HCEC 1CT (cell line): ENCODE results near the gene NPBWR2.

ENCODE experiments used
- DNase-seq: peaks from one replicate; pipeline ENCODE4 v3.0.0-alpha.2; 2017

NPBWR2 gene

DNA sequence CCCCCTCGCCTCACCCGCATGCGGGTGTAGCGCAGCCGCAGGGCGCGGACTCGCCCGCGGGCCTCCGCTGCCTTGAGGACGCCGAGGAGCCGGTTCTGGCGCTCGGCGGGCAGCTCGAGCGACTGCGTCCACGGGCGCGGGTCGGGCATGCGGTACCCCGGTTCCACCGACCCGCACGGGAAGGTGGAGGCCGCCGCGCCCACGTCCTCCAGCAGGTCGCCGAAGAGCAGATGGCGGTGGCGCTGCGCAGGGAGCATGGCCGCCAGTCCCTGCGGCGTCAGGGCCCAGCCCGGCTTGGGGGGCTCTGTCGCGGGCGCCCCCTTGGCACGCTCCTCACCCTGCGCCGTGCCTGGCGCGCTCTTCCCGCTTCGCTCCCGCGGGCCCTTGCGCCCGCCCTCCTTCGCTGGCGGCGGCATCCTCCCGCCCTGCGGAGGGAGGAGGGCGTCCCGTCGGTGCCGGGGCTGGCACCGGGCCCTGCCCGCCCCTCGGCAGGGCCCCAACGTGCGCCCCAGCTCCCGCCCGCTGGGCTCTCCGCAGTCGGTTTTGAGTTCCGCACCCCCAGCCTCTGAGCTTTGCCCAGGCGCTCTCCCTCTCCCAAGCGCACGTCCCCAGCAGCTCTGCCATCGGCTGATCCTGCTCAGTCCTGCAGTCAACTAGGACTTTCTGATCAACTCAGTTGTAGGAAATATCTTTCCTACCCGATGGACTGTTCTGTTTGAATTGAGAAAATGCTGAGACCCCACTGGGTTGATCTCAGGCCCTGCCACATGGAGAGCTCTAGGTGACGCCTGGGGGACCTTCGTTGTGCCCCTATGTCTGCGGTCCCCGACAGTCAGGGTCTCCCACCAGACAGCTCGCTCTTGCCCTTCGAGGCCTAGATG is 23.3 kb downstream of the NPBWR2 start, which contains the start of gene LKAAEAR1:
LKAAEAR1 (minus strand) TSS at position 595 of the 881 bp plus-strand sequence; CDS start at position 416, 179 bp downstream.
- no peak for DNase-seq

DNA sequence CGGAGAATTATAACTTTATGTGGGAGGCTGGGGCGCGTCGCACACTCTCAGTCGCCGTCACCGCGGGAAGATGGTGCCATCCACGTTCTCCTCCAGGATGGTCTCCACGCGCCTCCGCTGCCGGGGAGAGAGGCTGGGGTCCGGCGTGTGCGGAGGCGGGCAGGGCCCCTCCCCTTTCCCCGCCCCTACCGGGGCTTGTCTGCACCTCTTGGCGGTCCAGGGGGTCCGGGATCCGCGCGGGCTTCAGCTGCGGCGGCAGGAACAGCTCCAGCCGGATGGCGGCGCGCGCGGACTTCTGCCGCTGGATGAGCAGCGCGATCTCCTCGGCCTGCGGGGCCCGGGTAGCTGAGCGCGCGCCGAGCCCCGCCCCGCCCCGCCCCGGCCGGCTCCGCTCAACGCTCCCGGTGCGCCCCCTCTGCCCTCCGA is 24.0 kb downstream of the NPBWR2 start:
- peak; percentile 47 for DNase-seq

DNA sequence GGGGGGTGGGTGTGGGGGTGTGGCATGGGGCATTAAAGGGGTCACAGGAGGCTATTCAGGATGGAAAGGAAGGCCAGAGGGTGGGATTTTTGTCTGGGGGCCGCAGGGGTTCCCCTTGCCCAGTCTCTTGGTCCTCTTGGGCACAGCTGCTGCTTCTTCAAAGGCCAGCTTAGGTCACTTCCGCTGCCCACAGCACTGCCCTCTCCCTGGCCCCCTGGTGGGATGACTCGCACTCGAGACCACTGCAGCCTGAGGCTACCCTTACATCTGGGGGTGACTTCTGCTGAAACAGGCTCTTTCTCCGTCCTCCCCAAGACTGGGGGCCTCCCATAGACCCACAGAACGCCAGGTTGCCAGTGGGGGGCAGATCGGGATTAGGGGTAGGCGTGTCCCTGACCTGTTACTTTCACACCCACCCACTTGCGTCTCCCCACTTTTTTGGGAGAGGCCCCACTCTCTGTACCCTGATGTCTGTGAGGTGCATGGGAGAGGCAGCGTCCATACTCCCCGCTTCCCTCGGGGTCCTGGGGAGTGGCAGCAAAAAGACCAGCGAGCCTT is 24.5 kb downstream of the NPBWR2 start:
- no peak for DNase-seq

DNA sequence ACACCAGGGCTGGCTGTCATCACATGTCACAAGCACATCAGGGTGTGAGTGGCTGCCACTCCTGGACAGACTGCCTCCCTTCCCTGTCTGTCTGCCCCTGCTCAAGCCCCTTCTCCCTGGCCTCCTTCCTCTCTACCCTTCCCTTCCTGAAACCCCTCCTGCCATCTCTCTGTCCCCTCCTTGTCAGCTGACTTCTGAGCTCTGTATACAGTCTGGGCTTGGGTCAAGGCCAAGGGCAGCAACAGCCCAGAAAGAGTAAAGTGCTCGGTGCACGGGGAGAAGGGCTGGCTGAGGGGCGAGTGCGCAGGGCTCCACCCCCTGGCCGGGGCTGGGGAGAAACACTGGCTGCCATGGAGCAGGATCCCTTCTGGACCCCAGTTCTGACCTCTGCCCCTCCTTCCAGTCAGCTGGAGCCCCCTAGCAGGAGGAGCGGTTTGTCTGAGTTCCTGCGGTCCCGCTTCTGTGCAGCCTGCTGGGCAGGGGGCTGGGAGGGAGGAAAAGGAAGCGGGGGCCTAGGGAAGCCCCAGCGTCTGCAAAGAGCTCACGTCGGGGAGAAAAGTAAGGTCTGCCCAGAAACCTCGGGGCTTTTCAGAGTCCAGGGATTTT is 25.1 kb downstream of the NPBWR2 start:
- no peak for DNase-seq

DNA sequence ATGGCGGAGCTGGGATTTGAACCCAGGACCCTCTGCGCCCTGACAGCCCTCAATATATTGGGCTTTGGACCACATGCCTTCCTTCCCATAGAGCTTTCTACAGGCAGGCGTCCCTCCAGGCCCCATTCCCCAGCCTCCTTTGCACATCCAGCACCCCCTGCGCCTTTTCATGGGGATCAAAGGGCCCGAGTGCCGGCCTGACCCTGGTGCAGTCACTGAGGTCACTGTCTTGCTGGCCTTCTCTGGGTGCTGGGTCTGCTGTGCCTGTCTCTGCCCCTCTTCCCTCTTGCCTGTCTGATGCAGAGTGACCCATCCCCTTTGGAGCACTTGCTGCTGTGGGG is 25.8 kb downstream of the NPBWR2 start:
- no peak for DNase-seq

DNA sequence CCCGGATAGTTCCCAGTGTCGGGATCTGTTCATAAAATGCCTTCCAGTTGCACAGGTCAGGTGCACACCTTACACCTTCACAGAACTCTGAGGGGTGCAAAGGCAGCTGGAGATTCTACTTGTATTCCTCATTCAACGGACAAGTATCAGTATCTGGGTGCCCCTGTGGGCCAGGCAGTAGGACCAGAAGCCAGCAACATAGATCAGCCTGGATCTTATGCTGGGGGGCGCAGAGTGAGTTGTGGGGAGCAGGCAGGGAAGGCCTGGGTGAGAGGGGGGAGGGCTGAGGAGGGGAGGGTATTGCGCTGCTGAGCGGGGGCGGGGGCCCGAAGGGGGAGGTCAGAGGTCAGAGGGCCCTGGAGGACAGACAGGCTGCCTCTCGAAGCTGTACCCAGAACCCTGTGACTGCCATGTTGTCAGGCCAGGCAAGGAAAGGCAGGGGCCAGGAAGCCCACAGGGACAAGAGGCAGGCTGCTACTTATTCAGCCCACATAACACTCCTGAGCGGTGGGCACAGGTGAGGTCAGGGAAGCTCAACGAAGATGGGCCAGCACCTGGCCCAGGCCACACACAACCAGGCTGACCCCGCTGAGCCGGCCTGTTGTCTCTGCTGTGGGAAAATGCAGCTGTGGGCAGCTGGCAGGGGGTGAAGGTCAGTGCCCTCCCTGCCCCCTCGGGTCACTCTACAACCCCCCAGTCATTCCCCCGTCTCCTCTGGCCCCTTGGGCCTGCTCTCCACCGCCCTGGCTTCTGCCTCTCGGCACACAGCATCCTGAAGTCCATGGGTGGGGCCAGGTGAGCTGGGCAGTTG is 26.3 kb downstream of the NPBWR2 start:
- DNase-seq = no peak

DNA sequence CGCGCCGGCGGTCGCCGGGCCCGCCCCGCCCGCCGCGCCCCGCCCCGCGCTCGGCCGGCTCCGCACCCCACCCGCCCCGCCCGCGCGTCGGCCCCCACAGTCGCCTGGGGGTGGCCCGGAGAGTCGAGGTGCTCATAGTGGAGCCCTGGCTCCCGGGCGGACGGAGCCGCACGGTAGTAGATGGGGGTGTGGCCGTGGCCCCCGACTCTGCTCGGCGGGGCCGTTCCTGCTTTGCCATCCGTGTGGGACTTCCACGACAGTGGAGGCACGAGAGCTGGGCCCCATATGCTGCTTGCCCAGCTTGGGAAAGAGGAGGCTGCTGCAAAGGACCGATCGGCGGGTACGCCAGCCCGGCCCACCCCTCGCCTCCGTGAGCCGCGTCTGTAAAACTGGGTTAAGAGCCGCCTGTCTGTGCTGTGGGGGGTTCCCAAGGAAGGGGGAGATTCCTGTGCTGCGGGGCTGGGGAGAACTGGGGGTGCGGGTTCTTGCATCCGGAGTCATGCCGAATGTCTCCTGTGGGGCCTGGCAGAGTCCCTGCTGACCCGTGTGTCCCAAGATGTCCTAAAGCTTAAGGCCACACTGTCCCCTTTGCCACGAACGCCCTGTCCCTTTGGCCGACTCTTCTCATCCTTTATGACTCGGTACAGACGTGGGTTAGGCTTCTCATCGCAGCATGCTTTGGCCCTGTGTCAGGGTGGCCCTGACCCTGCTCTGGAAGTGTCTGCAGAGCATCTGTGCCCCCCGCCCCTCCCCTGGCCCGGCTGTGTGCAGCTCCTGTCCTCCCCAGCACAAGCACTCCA is 27.2 kb downstream of the NPBWR2 start, which contains the start of gene OPRL1:
OPRL1 (plus strand) TSS at position 70 of the 800 bp plus-strand sequence. CDS start 12,639 bp downstream, outside the sequence.
- peak; percentile 9 for DNase-seq

DNA sequence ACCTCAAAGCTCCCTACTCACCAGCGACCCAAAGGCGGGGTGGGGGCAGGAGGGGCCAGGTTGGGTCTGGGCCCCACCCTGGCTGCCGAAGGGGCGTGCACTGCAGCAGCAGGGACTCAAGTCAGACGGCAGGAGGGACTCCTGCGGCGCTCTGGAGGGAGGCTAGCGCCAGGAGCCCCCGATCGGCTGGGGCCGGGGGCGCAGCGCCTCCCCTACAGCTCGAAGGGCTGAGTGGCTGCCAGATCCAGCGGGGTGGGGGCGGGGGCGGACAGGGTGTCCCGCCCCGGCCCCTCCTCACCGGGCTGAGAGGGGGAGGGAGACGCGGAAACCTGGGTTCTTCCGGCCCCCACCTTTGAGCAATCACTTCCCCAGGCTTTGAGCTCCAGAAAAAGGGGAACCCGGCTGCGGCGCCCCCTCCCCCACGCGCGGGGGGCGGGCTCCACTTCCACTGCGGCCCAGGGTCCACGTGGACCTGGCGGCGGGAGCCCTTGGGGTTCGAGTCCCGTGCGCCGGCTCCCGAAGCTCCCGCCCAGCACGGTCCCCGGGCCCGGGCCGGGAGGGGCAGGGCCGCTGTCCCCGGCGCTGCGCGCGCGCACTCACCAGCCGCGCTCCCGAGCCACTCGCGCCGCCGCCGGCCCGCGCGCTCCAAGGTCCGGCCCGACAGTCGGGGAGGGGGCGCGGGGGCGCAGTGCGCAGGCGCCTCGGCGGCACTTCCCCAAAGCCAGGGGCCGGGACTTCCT is 27.9 kb downstream of the NPBWR2 start, which contains the start of gene RGS19:
RGS19 (minus strand) TSS at position 246 of the 740 bp plus-strand sequence. CDS start 2,632 bp downstream, outside the sequence.
- DNase-seq = peak; percentile 43

DNA sequence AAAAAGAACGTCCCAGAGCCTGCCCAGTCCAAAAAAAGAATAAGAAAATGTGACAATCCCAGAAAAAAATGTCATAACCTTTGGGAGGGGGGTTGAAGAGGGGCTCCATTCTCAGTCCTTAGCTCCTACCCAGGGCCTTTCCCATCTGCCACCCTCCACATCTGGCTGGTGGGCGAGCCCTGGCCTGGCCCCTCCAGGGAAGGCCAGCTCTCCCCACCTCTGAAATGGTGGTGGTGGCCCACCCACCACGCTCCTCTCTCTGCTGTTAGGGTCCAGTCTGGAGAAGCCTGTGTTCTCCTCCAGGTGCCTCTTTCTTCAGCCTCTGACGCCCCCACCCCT is 28.5 kb downstream of the NPBWR2 start:
- no peak for DNase-seq

DNA sequence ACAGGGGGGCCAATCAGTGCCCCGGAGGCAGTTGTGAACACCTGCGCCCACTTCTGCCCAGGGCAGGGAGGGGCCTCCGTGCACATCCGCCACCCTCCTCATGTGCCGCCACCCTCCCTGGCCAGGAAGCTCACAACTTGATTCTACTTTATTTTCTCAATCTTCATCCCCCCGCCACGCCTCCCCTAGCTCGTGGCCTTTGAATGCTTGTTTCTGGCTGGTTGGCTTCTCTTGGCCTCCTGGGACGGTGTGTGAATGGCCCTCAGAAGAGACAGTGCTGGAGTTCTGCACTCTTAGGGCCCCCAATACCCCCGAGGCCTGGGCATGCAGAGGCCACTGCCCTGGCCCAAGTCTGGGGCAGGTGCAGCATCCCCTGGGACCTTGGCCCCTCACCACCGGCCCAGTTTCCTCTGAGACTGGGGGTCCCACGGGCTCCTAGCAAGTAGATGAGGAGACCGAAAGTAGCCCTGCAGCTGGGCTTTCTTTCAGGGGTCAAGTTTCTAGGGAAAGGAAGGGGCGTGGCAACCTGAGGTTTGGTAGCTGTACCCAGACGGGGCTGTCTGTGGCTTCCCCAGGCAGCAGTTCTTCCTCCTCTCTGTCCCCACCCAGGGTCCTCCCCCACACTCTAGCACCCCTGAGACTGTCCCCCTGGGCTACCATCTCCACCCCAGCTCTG is 29.4 kb downstream of the NPBWR2 start:
- DNase-seq = no peak

DNA sequence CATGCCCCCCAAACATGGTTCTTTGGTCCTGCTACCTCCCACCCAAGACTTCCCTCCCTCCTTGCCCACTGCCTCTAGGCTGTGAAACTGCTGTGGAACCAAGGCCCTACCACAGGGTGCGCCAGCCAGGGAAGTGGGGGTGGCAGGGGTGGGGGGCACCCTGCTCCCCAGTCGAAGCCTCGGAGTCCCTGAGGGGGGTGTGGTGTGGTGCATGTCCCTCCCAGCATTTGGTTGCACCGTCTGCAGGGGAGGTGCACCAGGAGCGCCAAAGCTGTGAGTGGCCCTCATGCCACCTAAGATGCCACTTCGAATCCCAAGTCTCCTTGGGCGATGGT is 29.9 kb downstream of the NPBWR2 start:
- DNase-seq = no peak

DNA sequence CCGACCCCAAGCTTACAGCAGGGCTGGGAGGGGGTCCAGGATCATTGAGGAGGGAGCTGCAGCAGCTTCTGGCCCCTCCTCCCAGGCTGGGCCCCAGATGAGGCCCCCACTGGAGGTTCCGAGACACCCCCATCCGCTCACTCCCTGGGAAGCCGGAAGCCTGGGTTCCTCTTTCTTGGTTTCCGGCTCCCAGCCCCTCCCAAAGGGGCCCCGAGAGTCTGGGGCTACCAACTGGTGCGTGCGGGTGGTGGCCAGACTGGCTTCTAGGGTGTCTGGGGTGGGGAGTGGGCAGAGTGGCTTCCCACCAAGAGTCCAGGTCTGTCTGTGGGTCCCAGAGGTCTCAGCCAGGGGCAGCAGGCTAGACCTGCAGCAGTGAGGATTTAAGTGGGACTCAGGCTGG is 30.3 kb downstream of the NPBWR2 start:
- no peak for DNase-seq

DNA sequence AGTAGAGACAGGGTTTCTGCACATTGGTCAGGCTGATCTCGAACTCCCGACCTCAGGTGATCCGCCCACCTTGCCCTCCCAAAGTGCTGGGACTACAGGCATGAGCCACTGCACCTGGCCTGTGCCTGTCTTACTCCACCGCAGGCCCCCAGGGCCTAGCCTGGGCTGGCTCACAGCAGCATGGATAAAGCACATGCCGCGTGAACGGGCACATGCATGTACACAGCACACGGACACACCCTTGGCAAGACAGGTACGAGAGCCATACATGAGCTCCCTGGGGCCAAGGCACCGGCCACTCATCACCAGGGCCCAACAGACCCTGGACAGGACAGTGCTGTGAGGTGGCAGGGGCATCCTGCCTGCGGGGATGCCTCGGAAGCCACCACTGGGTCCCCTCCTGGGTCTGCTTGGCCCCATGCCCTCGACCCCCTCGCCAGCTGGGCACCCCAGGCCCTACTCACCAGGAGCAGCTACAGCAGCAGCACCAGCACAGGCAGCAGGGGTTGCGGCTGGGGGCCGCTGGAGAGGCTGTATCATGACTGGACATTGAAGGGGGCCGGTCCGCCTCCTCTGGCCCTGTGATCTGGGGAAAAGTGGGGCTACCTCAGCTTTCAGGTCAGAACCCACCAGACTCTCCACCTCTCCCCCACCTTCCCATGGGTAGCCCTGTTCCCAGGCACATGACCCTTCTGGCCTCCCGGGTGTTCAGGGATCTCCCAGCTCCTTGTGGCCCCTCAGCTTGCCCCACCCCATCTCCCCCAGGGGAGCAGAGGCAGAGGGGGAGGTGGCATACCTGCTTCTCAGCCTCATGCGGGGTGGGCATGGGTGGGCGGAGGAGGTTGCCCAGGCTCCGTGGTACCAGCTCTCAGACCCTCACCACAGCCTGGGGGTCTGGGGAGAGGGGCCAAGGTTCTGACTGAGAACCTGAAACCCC is 31.0 kb downstream of the NPBWR2 start:
- DNase-seq = no peak

DNA sequence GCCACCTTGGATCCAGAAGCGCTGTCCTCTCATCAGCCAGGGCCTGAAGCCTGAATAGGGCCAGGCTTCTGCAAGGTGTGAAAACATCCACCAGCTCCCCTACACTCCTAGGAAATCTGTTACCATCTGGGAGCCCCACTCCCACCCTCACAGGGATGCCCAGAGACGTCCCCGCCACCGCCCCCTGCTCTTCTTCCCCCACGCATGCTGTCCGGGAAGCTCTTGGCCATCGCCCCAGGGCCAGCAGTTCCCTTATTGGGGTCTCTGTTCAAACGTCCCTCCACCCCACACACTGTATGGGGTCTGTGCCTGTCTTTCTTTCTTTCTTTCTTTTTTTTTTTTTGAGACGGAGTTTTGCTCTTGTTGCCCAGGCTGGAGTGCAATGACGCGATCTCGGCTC is 31.8 kb downstream of the NPBWR2 start:
- no peak for DNase-seq

DNA sequence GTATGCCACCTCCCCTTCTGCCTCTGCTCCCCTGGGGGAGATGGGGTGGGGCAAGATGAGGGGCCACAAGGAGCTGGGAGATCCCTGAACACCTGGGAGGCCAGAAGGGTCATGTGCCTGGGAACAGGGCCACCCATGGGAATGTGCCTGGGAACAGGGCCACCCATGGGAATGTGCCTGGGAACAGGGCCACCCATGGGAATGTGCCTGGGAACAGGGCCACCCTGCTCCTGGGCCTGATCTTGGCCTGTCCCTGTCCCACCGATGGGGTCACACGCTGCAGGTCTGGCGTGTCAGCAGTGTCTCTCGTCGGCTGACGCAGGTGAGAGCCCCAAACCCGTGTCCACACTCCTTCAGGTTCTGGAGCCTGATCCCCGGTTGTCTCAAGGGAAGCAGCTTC is 32.4 kb downstream of the NPBWR2 start:
- DNase-seq = no peak

DNA sequence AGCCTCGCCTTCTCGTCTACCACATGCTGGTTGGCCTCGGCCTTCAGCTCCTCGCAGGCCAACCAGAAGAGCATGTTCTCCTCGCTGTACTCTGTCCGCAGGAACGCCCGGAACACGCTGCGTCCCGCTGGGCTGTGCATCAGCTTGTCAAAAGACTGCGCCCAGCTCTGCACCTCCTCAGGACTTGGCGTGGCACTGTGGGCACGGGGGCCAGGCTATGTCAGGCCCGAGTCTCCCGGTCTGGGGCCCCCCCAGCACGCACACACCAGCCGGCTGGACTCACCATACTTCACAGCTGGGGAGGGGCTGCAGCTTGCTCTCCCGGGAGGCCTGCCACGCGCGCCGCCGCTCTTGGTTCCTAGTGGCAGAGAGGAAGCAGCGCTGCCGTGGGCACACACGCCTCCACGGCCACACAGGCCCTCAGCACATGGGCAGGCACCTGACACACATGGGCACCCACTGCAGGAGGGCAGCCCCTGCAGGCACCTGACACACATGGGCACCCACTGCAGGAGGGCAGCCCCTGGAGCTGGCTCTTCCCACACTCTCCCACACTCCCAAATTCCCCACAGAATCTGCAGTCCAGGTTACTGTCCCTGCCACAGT is 33.1 kb downstream of the NPBWR2 start:
- no peak for DNase-seq

DNA sequence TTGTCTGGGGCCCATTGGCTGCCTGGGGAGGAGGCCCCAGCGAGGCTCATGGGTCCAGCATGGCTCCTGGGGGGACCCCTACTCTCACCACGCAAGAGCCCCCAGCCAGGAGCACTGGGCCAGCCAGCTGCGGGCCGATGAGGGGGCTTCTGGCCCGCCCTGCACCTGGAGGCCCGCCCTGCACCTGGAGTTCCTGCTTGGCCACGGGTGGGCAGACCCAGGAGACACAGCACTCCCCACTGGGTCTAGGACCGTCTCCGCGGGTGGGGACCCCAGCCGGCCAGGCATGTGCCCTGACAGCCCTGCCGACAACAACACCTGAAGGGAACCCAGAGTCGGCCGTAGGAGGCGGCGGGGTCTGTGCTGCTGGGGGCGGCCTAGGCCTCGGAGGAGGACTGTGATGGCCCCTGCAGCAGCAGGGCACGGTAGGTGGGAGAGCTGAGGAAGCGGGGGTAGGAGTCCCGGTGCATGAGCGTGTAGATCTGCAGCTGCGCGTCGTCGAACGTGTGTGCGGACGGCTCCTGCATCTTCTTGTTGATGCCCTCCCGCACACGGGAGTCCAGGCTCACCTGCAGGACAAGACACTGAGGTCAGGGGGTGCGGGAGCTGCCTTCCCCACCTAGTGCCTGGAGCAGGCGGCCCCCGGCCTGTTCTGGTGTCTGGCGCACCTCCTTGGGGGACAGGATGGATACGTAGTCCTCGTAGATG is 33.7 kb downstream of the NPBWR2 start:
- DNase-seq = no peak

DNA sequence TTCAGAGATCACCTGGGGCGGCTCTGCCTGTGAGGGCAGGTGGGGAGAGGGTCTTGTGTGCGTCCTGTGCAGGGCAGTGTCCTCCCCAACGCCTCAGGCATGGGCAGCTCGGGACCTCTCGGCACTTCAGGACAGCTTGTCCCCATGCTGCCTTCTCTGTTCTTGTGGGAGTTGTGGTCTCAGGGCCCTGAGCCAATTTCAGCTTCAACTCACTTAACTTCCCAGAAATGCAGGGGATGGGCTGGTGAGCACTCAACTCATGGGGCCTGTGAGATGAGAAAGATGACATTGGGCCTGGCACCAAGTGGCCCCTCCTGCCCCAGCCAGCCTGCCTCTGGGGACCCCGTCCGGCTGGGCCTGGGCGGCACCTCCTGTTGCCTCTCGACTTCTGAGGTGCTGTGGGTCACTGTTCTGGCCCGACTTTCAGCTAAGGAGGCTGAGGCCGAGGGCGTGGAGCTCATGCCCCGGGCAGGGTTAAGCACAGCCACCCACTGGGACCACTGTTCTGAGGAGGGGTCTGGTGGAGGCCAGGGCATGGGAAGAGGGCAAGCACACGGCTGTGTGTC is 34.8 kb downstream of the NPBWR2 start:
- no peak for DNase-seq
